ENCODE results near the gene CCDC136.
A peak's percentile ranks its signal among the peaks of the same experiment; 100 is the strongest.

Gene CCDC136

DNA sequence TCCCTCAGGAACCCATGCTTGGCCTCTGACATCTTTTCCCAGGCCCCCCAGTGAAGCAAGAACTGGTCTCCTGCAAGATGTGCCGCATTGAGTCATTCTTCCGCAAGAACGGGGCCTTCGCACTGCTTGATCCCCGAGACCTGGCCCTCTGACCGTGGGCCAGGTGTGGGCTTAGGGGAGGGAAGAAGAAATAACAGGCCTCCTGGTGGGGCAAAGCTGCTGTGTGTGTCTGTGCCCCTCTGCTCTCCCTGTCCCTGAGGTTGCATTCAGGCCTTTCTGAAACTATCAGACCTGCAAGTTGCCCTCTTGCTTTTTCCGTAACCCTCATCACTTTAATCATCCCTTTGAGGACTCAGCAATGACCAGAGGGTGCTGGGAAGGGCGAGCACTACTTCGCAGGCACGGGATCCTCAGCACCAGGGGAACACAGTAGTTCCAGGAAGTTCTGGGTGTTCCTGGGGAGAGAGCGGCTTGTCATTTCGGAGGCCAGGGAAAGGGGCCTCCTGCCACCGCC lies 76.9 kb downstream of the CCDC136 start:
- Histone ChIP-seq H3K27ac (ENCODE audit: low read depth, low read length, poor library complexity, severe bottlenecking) (no peak overlapping the region), H3K36me3 (ENCODE audit: insufficient read depth, low read length) (peaks cover 25% of the 10 kb centered on the region), H2AFZ (ENCODE audit: low read length) (no peak overlapping the region), H3K9me2 (ENCODE audit: low read depth, low read length) (no peaks in the 10 kb centered on the region), H3K79me2 (ENCODE audit: insufficient read depth, low read length) (no peaks in the 10 kb centered on the region), H3K4me2 (ENCODE audit: low read length) (peak overlapping the region; percentile 62), H3K9ac (ENCODE audit: low read length) (no peak overlapping the region; the same call in 1 of the 2 replicates), H3F3A (ENCODE audit: insufficient read depth, low read length) (no peaks in the 10 kb centered on the region), H3K4me1 (ENCODE audit: insufficient read depth, low read length, severe bottlenecking) (peaks cover 21% of the 10 kb centered on the region), H3K4me3 (ENCODE audit: low read depth, low read length, poor library complexity, severe bottlenecking) (peak overlapping the region; percentile 55), H3K9me3 (ENCODE audit: low read length) (no peaks in the 10 kb centered on the region), H3K27me3 (ENCODE audit: insufficient read depth, low read length) (peaks cover 5% of the 10 kb centered on the region; the same call in 1 of the 2 replicates), H4K20me1 (ENCODE audit: insufficient read depth, low read length) (no peaks in the 10 kb centered on the region)
- no peak for TF ChIP-seq EZH2 (IDR thresholded peaks at IDR 0.05; ENCODE audit: borderline replicate concordance, low read length)
- TF ChIP-seq, protein P1, sequence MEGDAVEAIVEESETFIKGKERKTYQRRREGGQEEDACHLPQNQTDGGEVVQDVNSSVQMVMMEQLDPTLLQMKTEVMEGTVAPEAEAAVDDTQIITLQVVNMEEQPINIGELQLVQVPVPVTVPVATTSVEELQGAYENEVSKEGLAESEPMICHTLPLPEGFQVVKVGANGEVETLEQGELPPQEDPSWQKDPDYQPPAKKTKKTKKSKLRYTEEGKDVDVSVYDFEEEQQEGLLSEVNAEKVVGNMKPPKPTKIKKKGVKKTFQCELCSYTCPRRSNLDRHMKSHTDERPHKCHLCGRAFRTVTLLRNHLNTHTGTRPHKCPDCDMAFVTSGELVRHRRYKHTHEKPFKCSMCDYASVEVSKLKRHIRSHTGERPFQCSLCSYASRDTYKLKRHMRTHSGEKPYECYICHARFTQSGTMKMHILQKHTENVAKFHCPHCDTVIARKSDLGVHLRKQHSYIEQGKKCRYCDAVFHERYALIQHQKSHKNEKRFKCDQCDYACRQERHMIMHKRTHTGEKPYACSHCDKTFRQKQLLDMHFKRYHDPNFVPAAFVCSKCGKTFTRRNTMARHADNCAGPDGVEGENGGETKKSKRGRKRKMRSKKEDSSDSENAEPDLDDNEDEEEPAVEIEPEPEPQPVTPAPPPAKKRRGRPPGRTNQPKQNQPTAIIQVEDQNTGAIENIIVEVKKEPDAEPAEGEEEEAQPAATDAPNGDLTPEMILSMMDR (IDR thresholded peaks at IDR 0.05; ENCODE audit: low read length): no peak

DNA sequence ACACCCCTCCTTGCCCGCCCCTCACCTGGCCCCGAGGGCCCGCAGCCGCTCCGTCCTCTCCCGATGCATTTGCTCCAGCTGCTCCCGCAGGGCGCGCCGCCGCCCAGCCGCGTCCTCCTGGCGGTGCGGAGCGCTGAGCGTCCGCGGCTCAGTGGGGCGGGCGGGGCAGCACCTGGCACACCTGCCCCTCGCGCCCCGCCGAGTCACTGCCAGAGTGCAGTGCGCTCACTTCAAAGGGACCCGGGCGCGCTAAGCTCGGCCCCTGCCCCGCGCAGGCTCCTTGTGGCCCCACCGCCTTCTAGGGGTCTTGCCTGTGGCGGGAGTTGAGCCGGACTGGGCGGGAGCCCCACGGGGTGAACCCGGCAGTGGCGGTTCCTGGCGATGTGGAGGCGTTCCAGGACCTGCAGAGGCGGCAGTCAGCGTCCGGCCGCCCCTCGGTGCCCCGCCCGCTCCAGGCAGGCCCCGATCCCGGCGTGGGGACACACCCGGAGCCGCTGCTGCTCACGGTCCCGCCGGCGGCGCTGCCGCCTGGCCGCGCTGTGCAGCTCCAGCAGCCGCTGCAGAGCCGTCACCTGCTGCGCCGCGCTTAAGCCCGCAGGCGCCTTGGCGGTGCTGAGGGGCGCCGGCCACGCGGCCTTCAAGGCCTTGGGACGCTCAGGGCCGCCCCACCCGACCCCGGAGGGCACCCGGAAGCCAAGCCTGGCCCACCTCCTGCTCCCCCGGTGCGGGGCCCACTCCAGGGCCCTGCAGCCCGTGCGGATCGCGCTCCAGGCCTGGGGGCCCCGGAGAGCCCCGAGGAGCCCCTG lies 77.6 kb downstream of the CCDC136 start:
- peaks cover 25% of the 10 kb centered on the region for H3K36me3 ChIP-seq (ENCODE audit: insufficient read depth, low read length)
- no peaks in the 10 kb centered on the region for H4K20me1 ChIP-seq (ENCODE audit: insufficient read depth, low read length)
- H3F3A ChIP-seq (ENCODE audit: insufficient read depth, low read length): no peaks in the 10 kb centered on the region
- H3K4me1 ChIP-seq (ENCODE audit: insufficient read depth, low read length, severe bottlenecking): peaks cover 15% of the 10 kb centered on the region
- no peak overlapping the region for H2AFZ ChIP-seq (ENCODE audit: low read length)
- H3K9me3 ChIP-seq (ENCODE audit: low read length): no peaks in the 10 kb centered on the region
- H3K4me2 ChIP-seq (ENCODE audit: low read length): peak overlapping the region; percentile 62
- peaks cover 5% of the 10 kb centered on the region; the same call in 1 of the 2 replicates for H3K27me3 ChIP-seq (ENCODE audit: insufficient read depth, low read length)
- H3K9ac ChIP-seq (ENCODE audit: low read length): peak overlapping the region; percentile 12; the same call in 1 of the 2 replicates
- no peaks in the 10 kb centered on the region for H3K79me2 ChIP-seq (ENCODE audit: insufficient read depth, low read length)
- H3K9me2 ChIP-seq (ENCODE audit: low read depth, low read length): no peaks in the 10 kb centered on the region
- no peak overlapping the region for H3K27ac ChIP-seq (ENCODE audit: low read depth, low read length, poor library complexity, severe bottlenecking)
- peak overlapping the region; percentile 55 for H3K4me3 ChIP-seq (ENCODE audit: low read depth, low read length, poor library complexity, severe bottlenecking)
- no peak for TF ChIP-seq EZH2 (IDR thresholded peaks at IDR 0.05; ENCODE audit: borderline replicate concordance, low read length)
- TF ChIP-seq, protein P1 (IDR thresholded peaks at IDR 0.05; ENCODE audit: low read length): no peak

DNA sequence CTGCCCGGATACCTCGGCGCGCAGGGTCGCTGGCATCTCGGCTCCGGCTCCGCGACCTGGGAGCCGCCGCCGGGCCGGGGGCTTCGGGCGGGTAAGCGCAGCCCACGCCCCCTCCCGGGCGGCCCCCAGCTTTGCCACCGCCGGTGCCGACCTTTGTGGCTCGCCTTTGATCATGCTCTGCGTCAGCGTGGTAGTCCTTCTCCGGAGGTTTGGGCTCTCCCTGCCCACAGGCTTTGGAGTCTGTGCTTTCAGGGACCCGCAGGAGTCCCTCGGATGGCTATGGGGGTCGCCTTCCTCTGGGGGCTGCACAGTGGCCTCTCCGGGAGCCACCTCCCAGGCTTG lies 78.1 kb downstream of the CCDC136 start:
- no peak overlapping the region for H3K27ac ChIP-seq (ENCODE audit: low read depth, low read length, poor library complexity, severe bottlenecking)
- H3K27me3 ChIP-seq (ENCODE audit: insufficient read depth, low read length): peaks cover 5% of the 10 kb centered on the region; the same call in 1 of the 2 replicates
- H3K4me3 ChIP-seq (ENCODE audit: low read depth, low read length, poor library complexity, severe bottlenecking): peak overlapping the region; percentile 55
- no peak overlapping the region for H2AFZ ChIP-seq (ENCODE audit: low read length)
- H4K20me1 ChIP-seq (ENCODE audit: insufficient read depth, low read length): no peaks in the 10 kb centered on the region
- no peaks in the 10 kb centered on the region for H3K9me3 ChIP-seq (ENCODE audit: low read length)
- H3K9me2 ChIP-seq (ENCODE audit: low read depth, low read length): no peaks in the 10 kb centered on the region
- no peaks in the 10 kb centered on the region for H3K79me2 ChIP-seq (ENCODE audit: insufficient read depth, low read length)
- no peaks in the 10 kb centered on the region for H3F3A ChIP-seq (ENCODE audit: insufficient read depth, low read length)
- H3K9ac ChIP-seq (ENCODE audit: low read length): peak overlapping the region; percentile 12; the same call in 1 of the 2 replicates
- TF ChIP-seq, protein P1 (IDR thresholded peaks at IDR 0.05; ENCODE audit: low read length): no peak
- no peak for TF ChIP-seq EZH2 (IDR thresholded peaks at IDR 0.05; ENCODE audit: borderline replicate concordance, low read length)
- H3K36me3 ChIP-seq (ENCODE audit: insufficient read depth, low read length): peaks cover 22% of the 10 kb centered on the region
- peak overlapping the region; percentile 62 for H3K4me2 ChIP-seq (ENCODE audit: low read length)
- H3K4me1 ChIP-seq (ENCODE audit: insufficient read depth, low read length, severe bottlenecking): peaks cover 14% of the 10 kb centered on the region

Data from OCI-LY1 (cell line).